ENCODE data around the gene PLXNA4.

GRCh38 chr7:132410861-132411541 is 165.3 kb downstream of the PLXNA4 start:
- TF ChIP-seq CTCF (IDR thresholded peaks at IDR 0.05; ENCODE audit: insufficient read depth, low read length): no peak
- no peak for TF ChIP-seq REST (IDR thresholded peaks at IDR 0.05; ENCODE audit: insufficient replicate concordance, low read depth)
- no peak for TF ChIP-seq POLR2AphosphoS5 (IDR thresholded peaks at IDR 0.05; ENCODE audit: low read depth)
- TF ChIP-seq GABPA (IDR thresholded peaks at IDR 0.05; ENCODE audit: low read depth): no peak
